Neuronal stem cell (in vitro differentiated cells): Measurements from ENCODE around the gene YWHAQ.

Experiments
- DNase-seq: peaks from one replicate; pipeline ENCODE4 v3.0.0-alpha.2; 2013; ENCODE audit warnings: low spot score
- H2AFZ ChIP-seq: one replicate; pipeline ENCODE4 v1.6.1; 2013; ENCODE audit warnings: mild to moderate bottlenecking, low read length, inconsistent platforms
- H2AK5ac ChIP-seq: 2 replicates; pipeline ENCODE4 v1.6.1; 2013; ENCODE audit warnings: low read depth, mild to moderate bottlenecking, inconsistent platforms, low read length, moderate library complexity, mixed read lengths
- H2BK120ac ChIP-seq: 2 replicates; pipeline ENCODE4 v1.6.1; 2013; ENCODE audit warnings: low read depth, mild to moderate bottlenecking, inconsistent platforms, low read length, moderate library complexity, mixed read lengths
- H2BK12ac ChIP-seq: one replicate; pipeline ENCODE4 v1.6.1; 2013; ENCODE audit warnings: low read length, inconsistent platforms
- H2BK15ac ChIP-seq: 2 replicates; pipeline ENCODE4 v1.6.1; 2013; ENCODE audit warnings: mild to moderate bottlenecking, low read length, inconsistent platforms, mixed read lengths
- H2BK5ac ChIP-seq: one replicate; pipeline ENCODE4 v1.6.1; 2013; ENCODE audit warnings: inconsistent platforms, mild to moderate bottlenecking, low read length, moderate library complexity
- H3K14ac ChIP-seq: one replicate; pipeline ENCODE4 v1.6.1; 2013; ENCODE audit warnings: low read length, inconsistent platforms
- H3K18ac ChIP-seq: 2 replicates; pipeline ENCODE4 v1.6.1; 2013; ENCODE audit warnings: low read length, inconsistent platforms
- H3K23ac ChIP-seq: 2 replicates; pipeline ENCODE4 v1.6.1; 2013; ENCODE audit warnings: low read depth, mild to moderate bottlenecking, mixed read lengths, low read length, inconsistent platforms; ENCODE audit not compliant: poor library complexity
- H3K27ac ChIP-seq: replicated peaks from 3 replicates; pipeline ENCODE4 v1.5.1; 2013; ENCODE audit warnings: low read length, inconsistent platforms
- H3K27me3 ChIP-seq, 3 experiments: 2 replicates each; pipeline ENCODE4 v1.6.1; 2013; ENCODE audit warnings: low read length in 3 of 3, mild to moderate bottlenecking in 2 of 3, inconsistent platforms in 1 of 3, low read depth in 1 of 3, mixed read lengths in 1 of 3, moderate library complexity in 1 of 3; ENCODE audit not compliant: control insufficient read depth in 3 of 3, insufficient read depth in 3 of 3
- H3K36me3 ChIP-seq, 2 donors: replicated peaks in 1 of 2; 2 replicates each; pipeline ENCODE4 v1.6.1; 2013; ENCODE audit warnings: low read length in 2 of 2; ENCODE audit not compliant: control insufficient read depth in 2 of 2, insufficient read depth in 2 of 2
- H3K4ac ChIP-seq: 2 replicates; pipeline ENCODE4 v1.6.1; 2013; ENCODE audit warnings: inconsistent platforms, mild to moderate bottlenecking, low read length, moderate library complexity
- H3K4me1 ChIP-seq, 2 donors: 1 replicate in 1 of 2; 2 replicates in 1 of 2; pipeline ENCODE4 v1.6.1; 2013; ENCODE audit warnings: low read length in 2 of 2, low read depth in 1 of 2; ENCODE audit not compliant: control insufficient read depth in 2 of 2, insufficient read depth in 1 of 2
- H3K4me2 ChIP-seq: one replicate; pipeline ENCODE4 v1.6.1; 2013; ENCODE audit warnings: mild to moderate bottlenecking, low read length, inconsistent platforms; ENCODE audit not compliant: insufficient read depth, poor library complexity, severe bottlenecking
- H3K4me3 ChIP-seq, 2 donors: 2 replicates each; pipeline ENCODE4 v1.5.1; 2013; ENCODE audit warnings: low read length in 2 of 2, mild to moderate bottlenecking in 2 of 2, inconsistent platforms in 1 of 2, moderate library complexity in 1 of 2
- H3K79me1 ChIP-seq: one replicate; pipeline ENCODE4 v1.6.1; 2013; ENCODE audit warnings: low read depth, mild to moderate bottlenecking, inconsistent platforms, low read length, moderate library complexity
- H3K9ac ChIP-seq: one replicate; pipeline ENCODE4 v1.6.1; 2013; ENCODE audit warnings: mild to moderate bottlenecking, low read depth, low read length, inconsistent platforms; ENCODE audit not compliant: poor library complexity
- H3K9me3 ChIP-seq, 2 donors: replicated peaks in 1 of 2; 2 replicates each; pipeline versions ENCODE3 to v1.6.1; 2013; ENCODE audit warnings: low read length in 2 of 2, mild to moderate bottlenecking in 2 of 2, inconsistent platforms in 1 of 2, low read depth in 1 of 2, mixed read lengths in 1 of 2, moderate library complexity in 1 of 2; ENCODE audit not compliant: control insufficient read depth in 2 of 2, insufficient read depth in 1 of 2
- H4K8ac ChIP-seq: one replicate; pipeline ENCODE4 v1.6.1; 2013; ENCODE audit warnings: low read depth, mild to moderate bottlenecking, inconsistent platforms, low read length, moderate library complexity
- H4K91ac ChIP-seq: one replicate; pipeline ENCODE4 v1.6.1; 2013; ENCODE audit warnings: low read length, low read depth, mild to moderate bottlenecking, inconsistent platforms; ENCODE audit not compliant: poor library complexity
- WGBS, 2 donors: extraction: QIAGEN DNeasy Blood & Tissue Kit; methylation state at CpG; one replicate each; pipeline ENCODE4 v1.1.7; 2013; ENCODE audit warnings: missing lambda C conversion rate in 2 of 2, mixed read lengths in 1 of 2; ENCODE audit not compliant: insufficient read length in 2 of 2, insufficient replicate concordance in 1 of 2; ENCODE audit errors: extremely low coverage in 2 of 2; 5-methylcytosine and 5-hydroxymethylcytosine counted together

YWHAQ gene

DNA sequence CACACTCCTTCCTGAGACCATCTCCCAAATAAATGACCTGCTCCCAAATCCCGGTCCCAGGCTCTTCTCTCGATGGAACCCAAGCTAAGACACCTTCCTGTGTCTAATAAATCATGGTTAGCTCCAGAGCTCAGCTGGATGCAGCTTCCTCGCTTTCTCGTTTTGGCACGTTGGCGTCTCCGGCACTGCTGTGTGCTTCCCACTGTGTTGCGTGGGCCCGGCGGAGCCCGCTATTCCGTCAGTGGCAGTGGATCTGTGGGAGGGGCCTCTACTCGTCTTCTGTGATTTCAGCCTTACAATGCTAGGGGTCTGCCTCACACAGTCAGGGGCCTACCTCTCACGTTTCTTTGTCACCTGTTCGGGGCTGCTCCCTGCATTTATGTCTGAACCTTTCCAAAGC lies 29.4 kb upstream of the YWHAQ start:
- DNase-seq, result no peak
- H3K4me1 ChIP-seq, result peaks cover 0 to 8% of the 10 kb centered on the region in 2 donors
- no peak overlapping the region for H4K8ac ChIP-seq
- no peak overlapping the region for H4K91ac ChIP-seq
- H3K4ac ChIP-seq, result no peak overlapping the region
- H3K36me3 ChIP-seq, result no peaks in the 10 kb centered on the region
- H3K27ac ChIP-seq, result no peak overlapping the region
- no peaks in the 10 kb centered on the region for H3K79me1 ChIP-seq
- H3K14ac ChIP-seq, result no peak overlapping the region
- H2BK15ac ChIP-seq, result no peak overlapping the region
- H3K4me2 ChIP-seq, result no peak overlapping the region
- no CpG with 5 or more reads among the region's 15 CpGs for WGBS, 2 donors
- H3K9ac ChIP-seq, result no peak overlapping the region
- H2BK5ac ChIP-seq, result no peak overlapping the region
- no peak overlapping the region for H2AFZ ChIP-seq
- H2AK5ac ChIP-seq, result no peak overlapping the region
- H3K18ac ChIP-seq, result peak overlapping the region; percentile 22
- no peaks in the 10 kb centered on the region for H3K9me3 ChIP-seq
- H3K23ac ChIP-seq, result no peak overlapping the region
- peaks cover 0 to 12% (median 0%) of the 10 kb centered on the region in 3 experiments for H3K27me3 ChIP-seq
- H3K4me3 ChIP-seq, result no peak overlapping the region
- H2BK12ac ChIP-seq, result no peak overlapping the region
- no peak overlapping the region for H2BK120ac ChIP-seq

DNA sequence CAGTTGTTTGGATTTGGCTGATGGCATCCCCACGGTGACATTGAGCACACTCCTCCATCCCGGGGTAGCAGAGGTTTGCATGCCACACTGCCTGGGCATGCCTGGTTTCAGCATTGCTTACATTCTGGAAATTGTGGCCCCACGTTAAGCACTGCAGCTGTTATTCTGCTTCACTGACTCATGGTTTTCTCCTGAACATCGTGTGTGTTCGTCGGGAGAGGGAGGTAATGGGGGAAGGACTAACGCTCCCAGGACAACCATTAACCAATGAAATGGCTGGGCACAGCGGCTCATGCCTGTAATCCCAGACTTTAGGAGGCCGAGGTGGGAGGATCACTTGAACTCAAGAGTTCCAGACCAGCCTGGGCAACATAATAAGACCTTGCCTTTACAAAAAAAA lies 28.2 kb upstream of the YWHAQ start:
- H3K9ac ChIP-seq, result no peak overlapping the region
- H3K4me3 ChIP-seq, result no peak overlapping the region
- no peak overlapping the region for H2BK12ac ChIP-seq
- no peak overlapping the region for H2AK5ac ChIP-seq
- H3K23ac ChIP-seq, result no peak overlapping the region
- WGBS, 2 donors, result no CpG with 5 or more reads among the region's 9 CpGs
- H2BK15ac ChIP-seq, result no peak overlapping the region
- H3K14ac ChIP-seq, result no peak overlapping the region
- no peak overlapping the region for H4K91ac ChIP-seq
- no peaks in the 10 kb centered on the region for H3K36me3 ChIP-seq
- H3K9me3 ChIP-seq, result no peaks in the 10 kb centered on the region
- peaks cover 0 to 7% (median 0%) of the 10 kb centered on the region in 3 experiments for H3K27me3 ChIP-seq
- no peaks in the 10 kb centered on the region for H3K79me1 ChIP-seq
- no peak overlapping the region for H2AFZ ChIP-seq
- H4K8ac ChIP-seq, result no peak overlapping the region
- H2BK120ac ChIP-seq, result no peak overlapping the region
- no peak overlapping the region for H3K4me2 ChIP-seq
- no peak overlapping the region for H3K18ac ChIP-seq
- H3K4me1 ChIP-seq, result peaks cover 0 to 9% of the 10 kb centered on the region in 2 donors
- DNase-seq, result no peak
- H2BK5ac ChIP-seq, result no peak overlapping the region
- no peak overlapping the region for H3K4ac ChIP-seq
- no peak overlapping the region for H3K27ac ChIP-seq

DNA sequence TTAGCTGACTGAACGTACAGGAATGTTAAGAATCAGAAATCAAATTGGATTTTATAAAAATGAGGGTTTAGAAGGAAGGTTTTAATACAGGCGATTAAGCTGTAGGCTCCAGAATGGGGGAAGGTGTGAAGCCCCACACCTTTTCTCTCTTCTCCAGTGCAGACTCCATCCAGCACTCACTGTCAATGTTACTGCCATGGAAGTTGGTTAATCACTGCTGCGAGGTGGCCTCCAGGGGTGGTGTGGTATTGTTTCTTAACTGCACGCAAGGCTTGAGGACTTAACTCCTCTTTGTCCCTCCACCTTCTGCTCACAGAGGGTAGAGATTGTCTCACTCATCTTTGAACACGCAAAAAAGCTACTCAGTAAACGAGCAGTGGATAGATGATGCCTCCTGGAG lies 26.9 kb upstream of the YWHAQ start:
- no peak overlapping the region for H3K4me2 ChIP-seq
- H3K4ac ChIP-seq, result no peak overlapping the region
- H3K27ac ChIP-seq, result no peak overlapping the region
- H2BK15ac ChIP-seq, result no peak overlapping the region
- H3K23ac ChIP-seq, result no peak overlapping the region
- H2AK5ac ChIP-seq, result no peak overlapping the region
- no peak overlapping the region for H2AFZ ChIP-seq
- no peak for DNase-seq
- no peak overlapping the region for H2BK12ac ChIP-seq
- no peaks in the 10 kb centered on the region for H3K27me3 ChIP-seq
- no peak overlapping the region for H4K8ac ChIP-seq
- no peaks in the 10 kb centered on the region for H3K36me3 ChIP-seq
- no peak overlapping the region for H3K14ac ChIP-seq
- H3K9ac ChIP-seq, result no peak overlapping the region
- H3K18ac ChIP-seq, result no peak overlapping the region
- H3K9me3 ChIP-seq, result no peaks in the 10 kb centered on the region
- H2BK120ac ChIP-seq, result no peak overlapping the region
- no peak overlapping the region for H4K91ac ChIP-seq
- no peak overlapping the region for H3K4me3 ChIP-seq
- H3K4me1 ChIP-seq, result peaks cover 2 to 9% of the 10 kb centered on the region in 2 donors
- H3K79me1 ChIP-seq, result no peaks in the 10 kb centered on the region
- 100% methylated on average over 1 to 2 of the region's 6 CpGs for WGBS, 2 donors
- H2BK5ac ChIP-seq, result no peak overlapping the region

DNA sequence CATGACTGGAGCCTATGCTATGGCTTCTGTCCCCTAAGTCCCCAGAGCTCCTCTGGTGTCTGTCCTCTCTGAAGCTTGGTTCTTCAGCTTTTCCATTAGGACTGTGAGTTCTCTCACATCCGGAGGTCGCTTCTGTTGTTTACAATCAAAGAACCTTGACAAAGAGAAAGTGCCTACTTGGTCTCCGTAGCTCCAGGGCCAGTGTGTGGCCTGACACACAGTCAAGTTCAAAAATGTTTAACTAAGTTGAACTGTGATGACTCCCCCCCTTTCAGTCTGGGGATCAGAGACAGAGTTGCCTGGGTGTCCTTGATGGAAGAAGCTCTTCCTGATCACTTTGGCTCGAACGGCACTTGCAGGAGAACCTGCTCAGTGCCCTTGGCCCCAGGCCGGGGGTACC lies 26.3 kb upstream of the YWHAQ start:
- H3K14ac ChIP-seq, result no peak overlapping the region
- H4K8ac ChIP-seq, result no peak overlapping the region
- no peak overlapping the region for H2BK12ac ChIP-seq
- WGBS, 2 donors, result no CpG with 5 or more reads among the region's 6 CpGs
- no peak overlapping the region for H3K9ac ChIP-seq
- no peak overlapping the region for H3K4ac ChIP-seq
- no peak overlapping the region for H2AFZ ChIP-seq
- DNase-seq, result no peak
- H2BK15ac ChIP-seq, result no peak overlapping the region
- no peaks in the 10 kb centered on the region for H3K9me3 ChIP-seq
- H3K27me3 ChIP-seq, result no peaks in the 10 kb centered on the region
- H3K18ac ChIP-seq, result no peak overlapping the region
- peaks cover 3 to 9% of the 10 kb centered on the region in 2 donors for H3K4me1 ChIP-seq
- no peaks in the 10 kb centered on the region for H3K79me1 ChIP-seq
- no peak overlapping the region for H2BK5ac ChIP-seq
- H3K4me3 ChIP-seq, result no peak overlapping the region
- H3K36me3 ChIP-seq, result no peaks in the 10 kb centered on the region
- H4K91ac ChIP-seq, result no peak overlapping the region
- H3K27ac ChIP-seq, result no peak overlapping the region
- no peak overlapping the region for H2BK120ac ChIP-seq
- H3K4me2 ChIP-seq, result no peak overlapping the region
- no peak overlapping the region for H2AK5ac ChIP-seq
- no peak overlapping the region for H3K23ac ChIP-seq
